ENCODE data around the gene DIPK1B. TPM values are rescaled to one million over a fixed set of nuclear protein-coding genes. Genes with fewer than 3 reads are reported as not detected.

DIPK1B gene
- total RNA-seq, 1 donor from 2014 or later: 17.1 TPM

GRCh38 chr9:136740971-136741882, 28.9 kb downstream of the DIPK1B start:
- no peak overlapping the region for H3K4me3 ChIP-seq (ENCODE audit: low read depth, low read length)
- peaks cover 62% of the 10 kb centered on the region for H3K27me3 ChIP-seq (ENCODE audit: control insufficient read depth, insufficient read depth, low read length)
- DNase-seq (ENCODE audit: low read depth): no peak
- H3K36me3 ChIP-seq (ENCODE audit: control insufficient read depth, insufficient read depth, low read length): no peaks in the 10 kb centered on the region
- TF ChIP-seq, protein P1, sequence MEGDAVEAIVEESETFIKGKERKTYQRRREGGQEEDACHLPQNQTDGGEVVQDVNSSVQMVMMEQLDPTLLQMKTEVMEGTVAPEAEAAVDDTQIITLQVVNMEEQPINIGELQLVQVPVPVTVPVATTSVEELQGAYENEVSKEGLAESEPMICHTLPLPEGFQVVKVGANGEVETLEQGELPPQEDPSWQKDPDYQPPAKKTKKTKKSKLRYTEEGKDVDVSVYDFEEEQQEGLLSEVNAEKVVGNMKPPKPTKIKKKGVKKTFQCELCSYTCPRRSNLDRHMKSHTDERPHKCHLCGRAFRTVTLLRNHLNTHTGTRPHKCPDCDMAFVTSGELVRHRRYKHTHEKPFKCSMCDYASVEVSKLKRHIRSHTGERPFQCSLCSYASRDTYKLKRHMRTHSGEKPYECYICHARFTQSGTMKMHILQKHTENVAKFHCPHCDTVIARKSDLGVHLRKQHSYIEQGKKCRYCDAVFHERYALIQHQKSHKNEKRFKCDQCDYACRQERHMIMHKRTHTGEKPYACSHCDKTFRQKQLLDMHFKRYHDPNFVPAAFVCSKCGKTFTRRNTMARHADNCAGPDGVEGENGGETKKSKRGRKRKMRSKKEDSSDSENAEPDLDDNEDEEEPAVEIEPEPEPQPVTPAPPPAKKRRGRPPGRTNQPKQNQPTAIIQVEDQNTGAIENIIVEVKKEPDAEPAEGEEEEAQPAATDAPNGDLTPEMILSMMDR (IDR thresholded peaks at IDR 0.05; ENCODE audit: insufficient read depth, low read length, poor library complexity, severe bottlenecking): no peak

DNA sequence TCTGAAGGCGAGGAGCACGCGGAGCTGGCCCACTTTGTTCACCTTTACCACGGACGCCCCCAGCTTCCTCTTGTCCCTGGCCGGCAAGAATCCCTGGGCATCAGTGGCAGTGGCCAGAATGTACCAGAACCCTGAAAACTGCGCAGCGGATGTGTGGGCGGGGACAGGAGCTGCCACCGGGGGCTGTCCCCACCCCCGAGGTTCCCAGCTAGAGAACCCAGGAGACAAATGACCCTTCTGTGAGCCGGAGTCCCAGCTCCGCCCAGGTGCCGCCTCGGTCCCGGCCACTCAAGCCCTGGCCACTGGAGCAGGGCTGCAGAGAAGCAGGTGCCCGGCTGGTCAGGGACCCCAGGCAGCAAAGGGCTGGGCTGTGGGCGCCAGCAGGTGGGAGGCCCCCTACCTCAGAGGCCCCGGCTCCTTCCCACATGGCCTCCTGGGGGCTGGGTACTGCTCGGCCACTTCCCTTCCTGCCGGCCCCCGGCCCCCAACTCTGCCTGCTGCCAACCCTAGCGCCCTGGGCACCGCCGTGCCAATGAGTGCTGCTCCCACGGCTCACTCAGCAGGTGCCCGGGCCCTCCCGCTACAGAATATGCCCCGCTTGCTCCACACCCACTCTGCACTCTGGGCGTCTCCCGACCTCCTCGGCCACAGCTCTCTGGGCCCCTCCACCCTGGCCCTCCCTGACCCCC, 29.7 kb downstream of the DIPK1B start:
- Histone ChIP-seq H3K36me3 (ENCODE audit: control insufficient read depth, insufficient read depth, low read length) (no peaks in the 10 kb centered on the region), H3K4me3 (ENCODE audit: low read depth, low read length) (no peak overlapping the region), H3K27me3 (ENCODE audit: control insufficient read depth, insufficient read depth, low read length) (peaks cover 65% of the 10 kb centered on the region)
- TF ChIP-seq, protein P1 (IDR thresholded peaks at IDR 0.05; ENCODE audit: insufficient read depth, low read length, poor library complexity, severe bottlenecking): no peak
- DNase-seq (ENCODE audit: low read depth): no peak

- no peaks in the 10 kb centered on the region for H3K36me3 ChIP-seq (ENCODE audit: control insufficient read depth, insufficient read depth, low read length)
- H3K4me3 ChIP-seq (ENCODE audit: low read depth, low read length): no peak within 1 kb of the TSS
- peaks cover 65% of the 10 kb centered on the region for H3K27me3 ChIP-seq (ENCODE audit: control insufficient read depth, insufficient read depth, low read length)
- TF ChIP-seq, protein P1 (IDR thresholded peaks at IDR 0.05; ENCODE audit: insufficient read depth, low read length, poor library complexity, severe bottlenecking): peak; percentile 59
- DNase-seq (ENCODE audit: low read depth): no peak
Observed at GRCh38 chr9:136742591-136743391, 30.4 kb downstream of the DIPK1B start, which contains the start of gene LCN10. LCN10 (minus strand) TSS chr9:136742940; CDS start chr9:136742903, 37 bp downstream.

GRCh38 chr9:136743639-136744211, 31.4 kb downstream of the DIPK1B start:
- DNase-seq (ENCODE audit: low read depth): no peak
- peaks cover 63% of the 10 kb centered on the region for H3K27me3 ChIP-seq (ENCODE audit: control insufficient read depth, insufficient read depth, low read length)
- no peak overlapping the region for H3K4me3 ChIP-seq (ENCODE audit: low read depth, low read length)
- no peaks in the 10 kb centered on the region for H3K36me3 ChIP-seq (ENCODE audit: control insufficient read depth, insufficient read depth, low read length)
- TF ChIP-seq, protein P1 (IDR thresholded peaks at IDR 0.05; ENCODE audit: insufficient read depth, low read length, poor library complexity, severe bottlenecking): no peak

GRCh38 chr9:136744773-136745172, 32.4 kb downstream of the DIPK1B start:
- DNase-seq (ENCODE audit: low read depth): no peak
- peaks cover 57% of the 10 kb centered on the region for H3K27me3 ChIP-seq (ENCODE audit: control insufficient read depth, insufficient read depth, low read length)
- H3K36me3 ChIP-seq (ENCODE audit: control insufficient read depth, insufficient read depth, low read length): no peaks in the 10 kb centered on the region
- TF ChIP-seq, protein P1 (IDR thresholded peaks at IDR 0.05; ENCODE audit: insufficient read depth, low read length, poor library complexity, severe bottlenecking): no peak
- H3K4me3 ChIP-seq (ENCODE audit: low read depth, low read length): no peak overlapping the region
